Activated T-cell treated with anti-CD3 and anti-CD28 coated beads, Interleukin-2, amount 50 U/mL, for 24 hours (primary cell): ENCODE results near the gene ATXN7.
A peak's percentile ranks its signal among the peaks of the same experiment; 100 is the strongest.

ENCODE experiments used
- DNase-seq: peaks from one replicate; pipeline ENCODE4 v3.0.0-alpha.2; 2020
- H3K27ac Mint-ChIP-seq: 2 replicates; pipeline ENCODE4 v1.8.0; 2020; ENCODE audit warnings: mild to moderate bottlenecking, mixed read lengths
- H3K27me3 Mint-ChIP-seq: 2 replicates; pipeline ENCODE4 v1.8.0; 2020; ENCODE audit warnings: mixed read lengths
- H3K36me3 Mint-ChIP-seq: 2 replicates; pipeline ENCODE4 v1.8.0; 2020; ENCODE audit warnings: low read depth, mixed read lengths
- H3K4me1 Mint-ChIP-seq: 2 replicates; pipeline ENCODE4 v1.8.0; 2020; ENCODE audit warnings: low read depth, mixed read lengths
- H3K4me3 Mint-ChIP-seq: 2 replicates; pipeline ENCODE4 v1.8.0; 2020; ENCODE audit warnings: mild to moderate bottlenecking, moderate library complexity, mixed read lengths
- H3K9me3 Mint-ChIP-seq: 2 replicates; pipeline ENCODE4 v1.8.0; 2020; ENCODE audit warnings: mixed read lengths

Gene ATXN7

GRCh38 chr3:64023861-64024223, 160.2 kb downstream of the ATXN7 start:
- Mint-ChIP-seq H3K36me3 (peaks cover 43% of the 10 kb centered on the region), H3K27me3 (peaks cover 21% of the 10 kb centered on the region), H3K9me3 (no peaks in the 10 kb centered on the region), H3K4me1 (peaks cover 28% of the 10 kb centered on the region), H3K27ac (peak overlapping the region; percentile 95), H3K4me3 (peak overlapping the region; percentile 89)
- DNase-seq, result no peak

DNA sequence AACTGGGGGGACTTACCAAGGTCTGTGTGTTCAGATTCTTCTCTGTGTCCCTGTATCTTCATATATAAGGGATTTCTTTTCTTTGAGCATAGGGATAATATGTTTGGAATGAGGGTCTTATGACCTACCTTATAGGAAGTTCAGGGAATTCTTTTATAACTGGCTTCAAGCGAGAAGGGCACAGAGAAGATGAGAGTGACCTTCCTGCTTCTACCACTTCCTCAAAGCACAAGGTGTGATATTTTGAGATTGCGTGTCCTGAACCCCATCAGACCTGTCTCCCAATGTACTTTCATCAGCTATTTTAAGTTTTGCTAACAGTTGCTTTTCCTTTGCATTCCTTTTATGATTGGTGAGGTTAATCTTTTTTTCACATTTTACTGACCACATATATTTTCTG, 162.7 kb downstream of the ATXN7 start:
- DNase-seq, result no peak
- Mint-ChIP-seq H3K36me3 (peaks cover 19% of the 10 kb centered on the region), H3K9me3 (no peaks in the 10 kb centered on the region), H3K27ac (no peak overlapping the region), H3K4me1 (peaks cover 24% of the 10 kb centered on the region), H3K27me3 (peaks cover 28% of the 10 kb centered on the region), H3K4me3 (no peak overlapping the region)

DNA sequence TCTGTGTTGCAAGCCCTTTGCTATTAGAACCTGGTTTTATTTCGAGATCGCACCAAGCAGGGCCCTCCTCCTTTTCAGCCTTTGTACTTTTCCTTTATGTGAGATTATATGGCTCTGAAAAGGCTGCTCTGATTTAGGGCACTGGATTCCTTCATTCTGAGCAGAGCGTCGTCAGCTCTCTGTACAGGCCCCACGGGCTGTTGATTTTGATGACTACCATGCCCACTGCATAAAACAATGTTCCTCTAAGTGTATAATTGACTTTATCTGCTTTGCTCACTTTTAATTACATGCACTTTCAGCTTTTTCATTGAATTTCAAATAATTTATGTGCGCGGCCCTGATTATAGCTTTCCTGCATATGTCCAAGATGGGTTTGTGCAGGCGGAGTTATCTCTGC, 164.0 kb downstream of the ATXN7 start:
- Mint-ChIP-seq H3K9me3 (no peaks in the 10 kb centered on the region), H3K4me1 (peaks cover 15% of the 10 kb centered on the region), H3K27me3 (peaks cover 28% of the 10 kb centered on the region), H3K36me3 (peaks cover 6% of the 10 kb centered on the region), H3K27ac (no peak overlapping the region), H3K4me3 (no peak overlapping the region)
- no peak for DNase-seq

- H3K4me1 Mint-ChIP-seq, result peaks cover 11% of the 10 kb centered on the region
- DNase-seq, result no peak
- H3K4me3 Mint-ChIP-seq, result no peak overlapping the region
- no peak overlapping the region for H3K27ac Mint-ChIP-seq
- H3K27me3 Mint-ChIP-seq, result peaks cover 28% of the 10 kb centered on the region
- no peaks in the 10 kb centered on the region for H3K36me3 Mint-ChIP-seq
- H3K9me3 Mint-ChIP-seq, result no peaks in the 10 kb centered on the region
Observed at GRCh38 chr3:64028754-64029153, 165.1 kb downstream of the ATXN7 start.

DNA sequence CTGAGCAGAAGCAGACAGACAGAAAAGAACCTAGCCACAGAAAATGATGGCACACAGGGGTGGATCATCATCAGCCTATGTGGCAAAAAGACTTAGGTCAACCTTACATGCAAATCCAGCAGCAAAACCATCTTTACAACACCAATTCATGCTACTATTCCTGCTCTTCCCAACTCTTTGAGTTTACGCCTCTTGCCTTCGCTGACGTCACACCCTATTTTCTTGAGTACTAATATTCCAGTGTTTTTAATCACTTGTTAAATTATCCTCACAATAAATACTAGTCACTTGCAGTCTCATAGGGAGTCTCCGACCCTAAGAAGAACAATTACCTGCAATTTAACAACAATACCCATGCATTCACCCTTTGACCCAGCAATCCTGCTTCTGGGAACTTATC, 165.6 kb downstream of the ATXN7 start:
- DNase-seq, result no peak
- Mint-ChIP-seq H3K27me3 (peaks cover 28% of the 10 kb centered on the region), H3K4me1 (peaks cover 8% of the 10 kb centered on the region), H3K9me3 (peaks cover 2% of the 10 kb centered on the region), H3K4me3 (no peak overlapping the region), H3K27ac (no peak overlapping the region), H3K36me3 (no peaks in the 10 kb centered on the region)

GRCh38 chr3:64030741-64031140, 167.1 kb downstream of the ATXN7 start:
- H3K9me3 Mint-ChIP-seq, result peaks cover 2% of the 10 kb centered on the region
- peaks cover 6% of the 10 kb centered on the region for H3K4me1 Mint-ChIP-seq
- H3K36me3 Mint-ChIP-seq, result no peaks in the 10 kb centered on the region
- H3K27me3 Mint-ChIP-seq, result peaks cover 28% of the 10 kb centered on the region
- peak overlapping the region; percentile 19 for H3K27ac Mint-ChIP-seq
- DNase-seq, result peak; percentile 84
- H3K4me3 Mint-ChIP-seq, result peak overlapping the region; percentile 47

- Mint-ChIP-seq H3K9me3 (peaks cover 2% of the 10 kb centered on the region), H3K27ac (no peak overlapping the region), H3K4me1 (peaks cover 6% of the 10 kb centered on the region)
Observed at GRCh38 chr3:64031540-64032508, 168.2 kb downstream of the ATXN7 start.

GRCh38 chr3:64033069-64033468, 169.4 kb downstream of the ATXN7 start:
- no peak for DNase-seq
- Mint-ChIP-seq H3K4me3 (no peak overlapping the region), H3K27ac (no peak overlapping the region), H3K36me3 (no peaks in the 10 kb centered on the region), H3K9me3 (peaks cover 2% of the 10 kb centered on the region), H3K27me3 (peaks cover 15% of the 10 kb centered on the region), H3K4me1 (peaks cover 6% of the 10 kb centered on the region)

More at GRCh38 chr3:64031540-64032508, 168.2 kb downstream of the ATXN7 start:
- Mint-ChIP-seq H3K4me3 (no peak overlapping the region), H3K27me3 (peaks cover 27% of the 10 kb centered on the region), H3K36me3 (no peaks in the 10 kb centered on the region)
- DNase-seq, result no peak

DNA sequence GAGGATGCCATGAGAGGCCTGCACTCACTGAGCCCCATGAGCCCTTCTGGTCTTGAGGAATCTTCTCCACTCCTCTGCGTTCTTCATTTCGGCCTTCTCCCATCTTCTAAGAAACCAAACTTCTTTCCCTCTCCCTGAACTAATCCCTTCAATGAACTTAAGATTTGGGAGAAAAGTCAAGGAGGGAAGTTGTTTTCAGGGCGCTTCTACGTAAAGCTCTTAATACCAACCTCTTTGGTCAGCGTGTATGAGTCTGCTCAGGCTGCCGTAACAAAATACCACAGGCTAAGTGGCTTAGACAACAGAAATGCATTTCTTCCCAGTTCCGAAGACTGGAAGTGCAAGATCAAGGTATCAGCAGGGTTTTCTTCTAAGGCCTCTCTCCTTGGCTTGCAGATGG, 173.4 kb downstream of the ATXN7 start:
- no peak overlapping the region for H3K27ac Mint-ChIP-seq
- peaks cover 2% of the 10 kb centered on the region for H3K9me3 Mint-ChIP-seq
- no peak for DNase-seq
- H3K4me3 Mint-ChIP-seq, result no peak overlapping the region
- no peaks in the 10 kb centered on the region for H3K4me1 Mint-ChIP-seq
- H3K36me3 Mint-ChIP-seq, result no peaks in the 10 kb centered on the region
- peaks cover 11% of the 10 kb centered on the region for H3K27me3 Mint-ChIP-seq

DNA sequence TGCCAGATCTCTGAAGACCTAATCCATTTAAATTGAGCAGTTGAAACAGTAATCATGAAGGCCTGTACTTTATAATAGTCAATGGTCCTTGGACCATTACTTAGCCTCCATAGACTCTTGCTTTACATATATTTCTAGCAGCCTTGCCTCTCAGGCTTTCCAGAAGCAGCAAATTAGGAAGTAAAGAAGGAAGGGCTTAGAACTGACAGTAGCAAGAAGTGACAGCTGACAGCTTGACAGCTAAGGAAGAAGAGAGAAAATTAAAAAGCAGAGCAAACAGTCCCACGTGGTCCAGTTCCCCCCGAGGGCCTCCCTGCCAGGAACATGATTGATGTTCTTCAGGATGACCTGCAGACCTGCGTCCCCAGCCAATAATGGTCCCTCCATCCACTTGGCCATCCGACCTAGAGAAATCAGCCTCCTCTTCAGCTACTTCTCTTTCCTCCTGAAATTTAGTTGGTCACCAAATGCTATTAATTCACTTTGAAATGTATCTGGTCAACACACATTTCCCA, 174.6 kb downstream of the ATXN7 start:
- H3K36me3 Mint-ChIP-seq, result no peaks in the 10 kb centered on the region
- peaks cover 2% of the 10 kb centered on the region for H3K9me3 Mint-ChIP-seq
- H3K27ac Mint-ChIP-seq, result no peak overlapping the region
- no peak for DNase-seq
- H3K4me1 Mint-ChIP-seq, result no peaks in the 10 kb centered on the region
- peaks cover 18% of the 10 kb centered on the region for H3K27me3 Mint-ChIP-seq
- H3K4me3 Mint-ChIP-seq, result no peak overlapping the region

- Mint-ChIP-seq H3K4me3 (no peak overlapping the region), H3K9me3 (no peaks in the 10 kb centered on the region), H3K4me1 (no peaks in the 10 kb centered on the region), H3K27me3 (peaks cover 28% of the 10 kb centered on the region), H3K27ac (no peak overlapping the region), H3K36me3 (no peaks in the 10 kb centered on the region)
- DNase-seq, result no peak
Observed at GRCh38 chr3:64039332-64039731, 175.7 kb downstream of the ATXN7 start.

DNA sequence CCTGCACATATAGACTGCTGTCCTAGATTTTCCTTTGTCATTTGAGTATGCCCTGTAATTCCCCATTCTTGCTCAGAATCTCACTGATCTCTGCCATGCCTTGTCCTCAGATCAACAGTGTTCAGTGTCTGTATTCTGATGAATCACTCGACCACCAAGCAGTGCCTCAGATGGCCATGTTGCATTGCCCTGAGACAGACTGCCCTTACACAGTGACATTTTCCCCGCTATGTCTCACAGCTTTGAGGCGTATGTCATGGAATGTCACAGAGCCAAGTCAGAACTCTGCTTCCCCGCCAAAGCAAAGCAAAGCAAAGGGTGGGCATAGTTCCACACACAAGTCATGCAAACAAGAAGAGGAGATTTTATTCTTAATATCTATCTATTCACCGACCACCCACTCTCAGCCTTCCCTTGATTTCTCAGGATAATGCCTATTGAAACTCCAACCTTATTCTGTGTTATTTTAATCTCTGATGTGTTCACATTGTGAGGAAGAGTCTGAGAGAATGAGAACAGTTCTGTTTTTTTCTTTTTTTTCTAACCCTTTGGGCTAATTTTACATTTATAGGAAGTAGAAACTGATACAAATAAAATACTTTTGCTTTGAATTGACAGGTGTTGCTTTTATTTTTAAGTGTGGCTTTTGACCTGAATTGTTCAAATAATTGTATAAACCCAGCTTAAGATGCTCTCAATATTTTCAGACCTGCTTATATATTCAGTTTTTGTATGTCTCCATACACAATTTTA, 176.5 kb downstream of the ATXN7 start:
- Mint-ChIP-seq H3K27me3 (peaks cover 34% of the 10 kb centered on the region), H3K9me3 (no peaks in the 10 kb centered on the region), H3K4me3 (no peak overlapping the region), H3K27ac (no peak overlapping the region), H3K36me3 (no peaks in the 10 kb centered on the region), H3K4me1 (no peaks in the 10 kb centered on the region)
- no peak for DNase-seq

DNA sequence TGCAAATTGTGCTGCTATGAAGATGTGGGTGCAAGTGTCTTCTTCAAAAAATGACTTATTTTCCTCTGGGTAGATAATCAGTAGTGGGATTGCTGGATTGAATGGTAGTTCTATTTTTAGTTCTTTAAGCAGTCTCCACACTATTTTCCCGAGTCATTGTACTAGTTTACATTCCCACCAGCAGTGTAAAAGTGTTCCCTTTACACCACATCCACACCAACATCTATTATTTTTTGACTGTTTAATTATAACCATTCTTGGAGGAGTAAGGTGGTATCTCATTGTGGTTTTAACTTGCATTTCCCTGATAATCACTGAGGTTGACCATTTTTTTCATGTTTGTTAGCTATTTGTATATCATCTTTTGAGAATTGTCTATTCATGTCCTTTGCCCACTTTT, 179.3 kb downstream of the ATXN7 start:
- no peak overlapping the region for H3K4me3 Mint-ChIP-seq
- no peak overlapping the region for H3K27ac Mint-ChIP-seq
- no peaks in the 10 kb centered on the region for H3K36me3 Mint-ChIP-seq
- H3K4me1 Mint-ChIP-seq, result no peaks in the 10 kb centered on the region
- H3K27me3 Mint-ChIP-seq, result peaks cover 53% of the 10 kb centered on the region
- H3K9me3 Mint-ChIP-seq, result no peaks in the 10 kb centered on the region
- DNase-seq, result no peak

GRCh38 chr3:64046592-64046991, 182.9 kb downstream of the ATXN7 start:
- H3K9me3 Mint-ChIP-seq, result no peaks in the 10 kb centered on the region
- no peak for DNase-seq
- H3K36me3 Mint-ChIP-seq, result no peaks in the 10 kb centered on the region
- H3K4me3 Mint-ChIP-seq, result no peak overlapping the region
- peaks cover 52% of the 10 kb centered on the region for H3K27me3 Mint-ChIP-seq
- H3K4me1 Mint-ChIP-seq, result peaks cover 9% of the 10 kb centered on the region
- H3K27ac Mint-ChIP-seq, result no peak overlapping the region
